Astrocyte of the hippocampus (primary cell): Measurements from ENCODE around the gene DFFB.
A peak's percentile ranks its signal among the peaks of the same experiment; 100 is the strongest.

Source experiments
- DNase-seq: peaks from one replicate; pipeline ENCODE4 v3.0.0; 2011; ENCODE audit warnings: low read depth, low spot score

The DFFB gene

GRCh38 chr1:3831689-3832088, 25.6 kb upstream of the DFFB start:
- DNase-seq: no peak

- no peak for DNase-seq
Observed at GRCh38 chr1:3834701-3835100, 22.6 kb upstream of the DFFB start.

GRCh38 chr1:3836421-3836820, 20.9 kb upstream of the DFFB start:
- DNase-seq: no peak

- DNase-seq: no peak
Observed at GRCh38 chr1:3837200-3837599, 20.1 kb upstream of the DFFB start.

GRCh38 chr1:3837685-3838084, 19.6 kb upstream of the DFFB start:
- no peak for DNase-seq

GRCh38 chr1:3838788-3839187, 18.5 kb upstream of the DFFB start:
- no peak for DNase-seq

- no peak for DNase-seq
Observed at GRCh38 chr1:3841491-3841890, 15.8 kb upstream of the DFFB start.

- DNase-seq: no peak
Observed at GRCh38 chr1:3842912-3843311, 14.4 kb upstream of the DFFB start.

GRCh38 chr1:3846541-3846940, 10.7 kb upstream of the DFFB start:
- DNase-seq: peak; percentile 55

GRCh38 chr1:3847081-3847480, 10.2 kb upstream of the DFFB start:
- DNase-seq: peak; percentile 55

GRCh38 chr1:3850857-3851256, 6.4 kb upstream of the DFFB start:
- no peak for DNase-seq

- DNase-seq: no peak
Observed at GRCh38 chr1:3851292-3851691, 6.0 kb upstream of the DFFB start.

- no peak for DNase-seq
Observed at GRCh38 chr1:3852091-3852490, 5.2 kb upstream of the DFFB start.

- DNase-seq: no peak
Observed at GRCh38 chr1:3852711-3853485, 4.4 kb upstream of the DFFB start.

- no peak for DNase-seq
Observed at GRCh38 chr1:3857791-3858129, 484 bp downstream of the DFFB start.

- DNase-seq: peak; percentile 68
Observed at GRCh38 chr1:3858231-3858981, 1.1 kb downstream of the DFFB start.

GRCh38 chr1:3863231-3863935, 6.1 kb downstream of the DFFB start:
- no peak for DNase-seq

- DNase-seq: no peak
Observed at GRCh38 chr1:3864884-3865283, 7.6 kb downstream of the DFFB start.

- DNase-seq: no peak
Observed at GRCh38 chr1:3865606-3866160, 8.4 kb downstream of the DFFB start.

GRCh38 chr1:3868464-3869006, 11.3 kb downstream of the DFFB start:
- DNase-seq: no peak

GRCh38 chr1:3869751-3870301, 12.6 kb downstream of the DFFB start:
- DNase-seq: no peak

- DNase-seq: no peak
Observed at GRCh38 chr1:3871451-3871805, 14.2 kb downstream of the DFFB start.
